ENCODE measurements around the gene CENPF.

DNA sequence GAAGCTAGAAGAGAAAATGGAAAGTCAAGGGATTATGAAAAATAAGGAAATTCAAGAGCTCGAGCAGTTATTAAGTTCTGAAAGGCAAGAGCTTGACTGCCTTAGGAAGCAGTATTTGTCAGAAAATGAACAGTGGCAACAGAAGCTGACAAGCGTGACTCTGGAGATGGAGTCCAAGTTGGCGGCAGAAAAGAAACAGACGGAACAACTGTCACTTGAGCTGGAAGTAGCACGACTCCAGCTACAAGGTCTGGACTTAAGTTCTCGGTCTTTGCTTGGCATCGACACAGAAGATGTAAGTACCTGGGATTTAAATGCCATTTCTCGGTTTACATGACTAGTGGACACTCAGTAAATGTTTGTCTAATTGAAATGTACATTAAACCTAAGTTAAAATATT, 40.0 kb downstream of the CENPF start:
- TF ChIP-seq POLR2A (IDR thresholded peaks at IDR 0.05) = no peak
- no peak for TF ChIP-seq POLR2AphosphoS5 (IDR thresholded peaks at IDR 0.05)
